HG03521 (cell line): Measurements from ENCODE around the gene PPP2R2C.

Experiments used
- ATAC-seq: cut with Tn5 transposase; IDR thresholded peaks from one replicate; pipeline ENCODE4 v1.9.1; 2021; ENCODE audit warnings: mild to moderate bottlenecking, moderate library complexity; ENCODE audit not compliant: unreplicated experiment

The PPP2R2C gene

GRCh38 chr4:6383929-6384328 lies 88.5 kb downstream of the PPP2R2C start:
- no peak for ATAC-seq

GRCh38 chr4:6383009-6383404 lies 89.4 kb downstream of the PPP2R2C start:
- ATAC-seq = no peak

- no peak for ATAC-seq
Observed at GRCh38 chr4:6381571-6382123, 90.8 kb downstream of the PPP2R2C start.

- no peak for ATAC-seq
Observed at GRCh38 chr4:6380746-6381410, 91.5 kb downstream of the PPP2R2C start.

- no peak for ATAC-seq
Observed at GRCh38 chr4:6379767-6380745, 92.4 kb downstream of the PPP2R2C start.

- ATAC-seq = no peak
Observed at GRCh38 chr4:6378493-6379445, 93.6 kb downstream of the PPP2R2C start.

GRCh38 chr4:6377626-6378492 lies 94.6 kb downstream of the PPP2R2C start:
- no peak for ATAC-seq

- no peak for ATAC-seq
Observed at GRCh38 chr4:6375620-6376295, 96.7 kb downstream of the PPP2R2C start.

GRCh38 chr4:6374575-6374974 lies 97.8 kb downstream of the PPP2R2C start:
- no peak for ATAC-seq

GRCh38 chr4:6373541-6374410 lies 98.6 kb downstream of the PPP2R2C start:
- no peak for ATAC-seq

- ATAC-seq = no peak
Observed at GRCh38 chr4:6372649-6373525, 99.5 kb downstream of the PPP2R2C start.

GRCh38 chr4:6371812-6372211 lies 100.6 kb downstream of the PPP2R2C start:
- ATAC-seq = no peak

GRCh38 chr4:6371271-6371670 lies 101.1 kb downstream of the PPP2R2C start:
- no peak for ATAC-seq

- ATAC-seq = no peak
Observed at GRCh38 chr4:6369924-6370645, 102.3 kb downstream of the PPP2R2C start.

GRCh38 chr4:6369511-6369910 lies 102.9 kb downstream of the PPP2R2C start:
- ATAC-seq = no peak

GRCh38 chr4:6369035-6369434 lies 103.4 kb downstream of the PPP2R2C start:
- ATAC-seq = no peak

GRCh38 chr4:6368601-6369000 lies 103.8 kb downstream of the PPP2R2C start:
- no peak for ATAC-seq
